GM19025 (cell line): ENCODE results near the gene C2CD4D.
A peak's percentile ranks its signal among the peaks of the same experiment; 100 is the strongest.

Experiments used
- ATAC-seq: cut with Tn5 transposase; IDR thresholded peaks from one replicate; pipeline ENCODE4 v1.9.1; 2021; ENCODE audit warnings: mild to moderate bottlenecking, low read depth, moderate library complexity; ENCODE audit not compliant: unreplicated experiment

Gene C2CD4D

DNA sequence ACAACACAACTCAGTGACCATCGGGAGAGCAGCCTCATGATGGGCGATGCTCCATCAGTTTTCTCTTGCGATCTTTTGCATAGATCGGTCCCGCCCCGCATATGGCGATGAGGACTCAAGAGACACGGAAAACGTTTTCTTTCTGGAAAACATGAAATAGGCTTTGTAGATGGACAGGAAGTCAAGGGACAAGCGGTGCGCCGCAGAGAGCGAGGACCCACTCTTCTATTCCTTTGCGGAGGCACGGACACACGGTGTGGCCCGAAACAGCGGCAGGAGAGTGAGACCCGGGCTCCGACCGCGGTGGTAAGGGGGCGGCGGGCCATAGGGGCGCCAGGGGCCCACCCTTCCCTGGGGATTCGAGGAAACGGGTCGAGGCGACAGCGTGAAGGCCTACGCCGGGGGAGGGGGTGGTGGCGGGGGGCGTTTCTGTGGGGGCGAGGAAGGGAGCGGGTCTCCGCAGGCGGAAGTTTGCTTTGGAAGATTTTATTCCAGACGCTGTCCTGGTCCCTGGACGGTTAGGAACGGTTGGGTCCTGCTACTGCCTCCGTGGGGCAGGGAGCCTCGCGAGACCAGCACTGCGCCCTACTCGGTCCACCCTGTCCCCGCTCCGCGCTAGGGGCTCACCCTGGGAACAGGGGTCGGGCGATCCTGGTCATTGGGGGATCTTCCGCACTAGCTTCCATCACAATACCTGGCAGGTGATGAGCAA, 48.5 kb downstream of the C2CD4D start:
- no peak for ATAC-seq

DNA sequence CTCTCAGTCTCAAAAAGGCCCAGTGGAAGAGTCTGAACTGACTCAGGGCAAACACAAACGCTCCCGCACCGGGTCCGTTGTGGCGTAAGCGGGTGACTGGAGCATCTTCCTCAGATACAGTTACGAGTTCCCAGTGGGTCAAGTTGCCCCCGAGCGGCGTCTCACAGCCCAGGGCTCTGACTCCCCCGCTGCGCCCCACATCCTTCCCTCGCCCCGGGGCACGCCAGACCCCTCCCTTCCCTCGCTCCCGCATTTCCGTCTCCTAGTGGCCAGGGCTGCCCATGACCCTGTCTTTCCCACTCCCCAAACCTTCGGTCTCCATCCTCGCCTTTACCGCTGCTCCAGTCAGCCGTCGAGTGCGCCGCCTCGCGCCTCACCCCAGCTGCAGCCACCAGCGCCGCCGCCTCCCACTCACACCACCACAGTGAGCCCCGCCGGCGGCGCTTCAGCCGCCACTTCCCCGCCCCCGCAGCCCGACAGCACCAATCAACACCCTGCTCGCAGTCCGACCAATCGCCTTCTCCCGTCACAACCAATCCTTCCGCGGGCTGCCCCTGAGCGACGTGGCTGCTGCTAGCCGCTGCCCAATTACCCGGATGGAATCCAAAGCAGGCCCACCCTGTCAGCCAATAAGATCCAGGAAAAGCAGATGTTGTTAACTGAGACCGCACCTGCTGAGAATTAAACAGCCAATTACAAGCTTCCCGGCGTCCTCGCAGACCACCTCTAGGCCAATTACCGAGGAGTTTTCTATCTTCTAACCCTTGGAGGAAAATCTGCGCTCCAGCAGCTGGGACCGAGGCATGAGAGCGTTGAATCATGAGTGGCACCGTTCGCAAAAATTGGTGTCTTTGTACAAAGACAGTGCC, 49.3 kb downstream of the C2CD4D start, which contains the start of gene TDRKH:
TSS of gene TDRKH (minus strand) at position 430 of the 869 bp plus-strand sequence. CDS start 7,478 bp downstream, outside the sequence.
- peak; percentile 95 for ATAC-seq
